HepG2 (cell line): ENCODE measurements around the gene LYPLA2. TPM values are rescaled to one million over a fixed set of nuclear protein-coding genes. Genes with fewer than 3 reads are reported as not detected.

ENCODE experiments used
- CEBPZ ChIP-seq: IDR thresholded peaks from 2 replicates; pipeline ENCODE4 v1.6.1; 2012; ENCODE audit warnings: low read length, improper control_type of control experiment
- CREB1 ChIP-seq, 2 experiments: fragments of 450-650 bp in 1 of 2; IDR thresholded peaks; 2 replicates each; pipeline ENCODE4 v1.6.1; 2016 to 2017; ENCODE audit warnings: control low read depth in 1 of 2, mild to moderate bottlenecking in 1 of 2, missing compliant biosample characterization in 1 of 2, missing genetic modification characterization in 1 of 2
- CTCF ChIP-seq: sonication (generic); formaldehyde crosslinking; IDR thresholded peaks from 2 replicates; pipeline ENCODE4 v1.5.0; 2020; ENCODE audit warnings: mild to moderate bottlenecking, missing genetic modification reagents, moderate library complexity
- FOXC1 ChIP-seq: sonication (generic); formaldehyde crosslinking; IDR thresholded peaks from 2 replicates; pipeline ENCODE4 v1.8.0; 2022; ENCODE audit warnings: mild to moderate bottlenecking, missing genetic modification reagents, borderline replicate concordance
- GABPA ChIP-seq, 2 experiments: IDR thresholded peaks; 2 replicates each; pipeline ENCODE4 v1.6.1; 2011 to 2016; ENCODE audit warnings: low read depth in 2 of 2, low read length in 1 of 2, missing biosample characterization in 1 of 2, missing genetic modification characterization in 1 of 2
- HDAC2 ChIP-seq: sonication (generic); formaldehyde crosslinking; IDR thresholded peaks from 2 replicates; pipeline ENCODE4 v1.4.0; 2020; ENCODE audit warnings: missing genetic modification reagents
- ISL2 ChIP-seq: sonication (generic); formaldehyde crosslinking; IDR thresholded peaks from 2 replicates; pipeline ENCODE4 v1.5.0; 2020; ENCODE audit warnings: missing genetic modification reagents
- KDM3A ChIP-seq: IDR thresholded peaks from 2 replicates; pipeline ENCODE4 v1.6.1; 2018; ENCODE audit warnings: low read depth, missing compliant biosample characterization
- KDM6A ChIP-seq: IDR thresholded peaks from 2 replicates; pipeline ENCODE4 v1.6.1; 2016; ENCODE audit warnings: low read depth
- NFYB ChIP-seq: sonication (generic); formaldehyde crosslinking; IDR thresholded peaks from 2 replicates; pipeline ENCODE4 v1.4.0; 2020; ENCODE audit warnings: missing genetic modification reagents
- PHF21A ChIP-seq: sonication (generic); formaldehyde crosslinking; IDR thresholded peaks from 2 replicates; pipeline ENCODE4 v1.5.0; 2020; ENCODE audit warnings: mild to moderate bottlenecking, missing genetic modification reagents
- RCOR2 ChIP-seq: IDR thresholded peaks from 2 replicates; pipeline ENCODE4 v1.6.1; 2016; ENCODE audit warnings: missing biosample characterization, missing genetic modification reagents
- SMC3 ChIP-seq: IDR thresholded peaks from 2 replicates; pipeline ENCODE4 v1.6.1; 2011; ENCODE audit warnings: low read length, improper control_type of control experiment
- SRSF1 ChIP-seq: fragments of 200-400 bp; formaldehyde crosslinking; optimal IDR thresholded peaks from 2 replicates; pipeline ENCODE3; 2017; ENCODE audit warnings: mild to moderate bottlenecking, low read depth, low read length, moderate library complexity
- SRSF4 ChIP-seq: fragments of 200-400 bp; formaldehyde crosslinking; IDR thresholded peaks from one replicate; pipeline ENCODE4 v1.6.1; 2018; ENCODE audit warnings: mild to moderate bottlenecking, low read depth, low read length, moderate library complexity; ENCODE audit not compliant: poor library complexity, severe bottlenecking
- ZFP62 ChIP-seq: sonication (generic); formaldehyde crosslinking; IDR thresholded peaks from 2 replicates; pipeline ENCODE4 v1.4.0; 2020; ENCODE audit warnings: missing genetic modification reagents
- ZFP90 ChIP-seq: sonication (generic); formaldehyde crosslinking; IDR thresholded peaks from 2 replicates; pipeline ENCODE4 v1.8.0; 2022; ENCODE audit warnings: missing genetic modification reagents, mild to moderate bottlenecking, inconsistent platforms, borderline replicate concordance
- ZMYM4 ChIP-seq: sonication (generic); formaldehyde crosslinking; IDR thresholded peaks from 2 replicates; pipeline ENCODE4 v1.8.1; 2023; ENCODE audit warnings: mild to moderate bottlenecking, missing genetic modification reagents
- ZNF180 ChIP-seq: sonication (generic); formaldehyde crosslinking; IDR thresholded peaks from 2 replicates; pipeline ENCODE4 v1.4.0; 2020; ENCODE audit warnings: low read depth, missing genetic modification reagents, borderline replicate concordance
- ZNF205 ChIP-seq: IDR thresholded peaks from 2 replicates; pipeline ENCODE4 v1.6.1; 2018; ENCODE audit warnings: missing biosample characterization, missing genetic modification reagents
- ZNF331 ChIP-seq: sonication (generic); formaldehyde crosslinking; IDR thresholded peaks from 2 replicates; pipeline ENCODE4 v1.4.0; 2020; ENCODE audit warnings: missing genetic modification reagents
- ZNF446 ChIP-seq: sonication (generic); formaldehyde crosslinking; IDR thresholded peaks from 2 replicates; pipeline ENCODE4 v1.5.0; 2020; ENCODE audit warnings: mild to moderate bottlenecking, missing genetic modification reagents
- ZNF773 ChIP-seq: sonication (generic); formaldehyde crosslinking; IDR thresholded peaks from 2 replicates; pipeline ENCODE4 v1.4.0; 2020; ENCODE audit warnings: missing genetic modification reagents, borderline replicate concordance
- ZNF816 ChIP-seq: sonication (generic); formaldehyde crosslinking; IDR thresholded peaks from 2 replicates; pipeline ENCODE4 v1.8.0; 2022; ENCODE audit warnings: missing genetic modification reagents, mild to moderate bottlenecking, borderline replicate concordance
- polyA plus RNA-seq, 8 experiments: library from polyadenylated mRNA; depleted of rRNA in 3 of 8; stranded (reverse) in 7 of 8; unstranded in 1 of 8; fragments of >200 nt; fragmentation: Illumina TruSeq in 4 of 8; extraction: Trizol in 4 of 8; gene quantifications; 2 replicates each; pipeline versions ENCODE4 v1.2.1 to v1.2.3, GENCODE V29; 2011 to 2016; ENCODE audit warnings: low read depth in 4 of 8, missing spikeins in 1 of 8, mixed read lengths in 1 of 8; ENCODE audit not compliant: insufficient read depth in 1 of 8
- total RNA-seq, 5 experiments: library from RNA; depleted of rRNA; stranded (reverse); fragments of >200 nt; fragmentation: Illumina TruSeq; extraction: Trizol; gene quantifications; 2 replicates each; pipeline ENCODE4 v1.2.3, GENCODE V29; 2016; ENCODE audit warnings: low read depth in 1 of 5
- TF ChIP-seq, protein P1 (sequence below): sonication (generic); formaldehyde crosslinking; IDR thresholded peaks from 2 replicates; pipeline ENCODE4 v1.5.1; 2020; ENCODE audit warnings: missing genetic modification reagents, mild to moderate bottlenecking, borderline replicate concordance

Gene LYPLA2
- total and polyA plus RNA-seq, 2 of the 13 experiments (the other 11 are each of a cell fraction or from before 2014, with no cell fraction given) = 72.1 to 73.2 TPM

DNA sequence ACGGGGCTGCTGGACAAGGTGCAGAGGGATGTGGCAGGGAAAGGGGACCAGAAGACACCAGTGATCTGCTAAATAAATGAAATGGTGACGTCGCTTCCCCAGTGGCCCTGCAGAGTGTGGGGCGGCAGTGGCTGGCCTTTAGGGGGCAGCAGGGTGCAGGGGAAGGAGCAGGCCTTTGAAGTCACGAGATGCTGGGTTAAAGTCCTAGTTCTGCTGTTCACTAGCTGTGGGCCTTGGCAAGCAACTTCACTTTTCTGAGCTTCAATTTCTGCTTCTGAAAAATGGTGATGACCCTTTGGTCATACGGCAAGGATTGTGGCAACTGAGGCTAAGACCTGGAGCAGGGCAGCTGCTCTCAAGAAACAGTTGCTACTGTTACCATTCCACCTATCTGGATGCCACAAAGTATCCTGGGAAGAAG is 18.8 kb downstream of the LYPLA2 start (continued):
- no peak for TF ChIP-seq CEBPZ
- no peak for TF ChIP-seq ZFP62 (CRISPR knock-in tag)
- no peak for TF ChIP-seq FOXC1
- TF ChIP-seq PHF21A (CRISPR knock-in tag) = no peak
- peak; percentile 94 for TF ChIP-seq CTCF
- TF ChIP-seq SRSF4 = no peak
- TF ChIP-seq ZMYM4 (CRISPR knock-in tag) = peak; percentile 48; the same call in 1 of the 2 replicates
- TF ChIP-seq CREB1 (IDR thresholded peaks at IDR 0.05) = peak; percentile 68
- peak; percentile 67; the same call in 1 of the 2 replicates for TF ChIP-seq CREB1 (CRISPR knock-in tag; IDR thresholded peaks at IDR 0.05)
- no peak for TF ChIP-seq ZNF446 (CRISPR knock-in tag)
- TF ChIP-seq NFYB (CRISPR knock-in tag) = no peak
- TF ChIP-seq ZFP90 = no peak
- no peak for TF ChIP-seq GABPA (IDR thresholded peaks at IDR 0.05; ENCODE audit: low read depth, low read length)
- TF ChIP-seq GABPA (CRISPR knock-in tag; IDR thresholded peaks at IDR 0.05; ENCODE audit: low read depth) = no peak
- no peak for TF ChIP-seq ZNF205
- TF ChIP-seq ZNF816 = no peak
- no peak for TF ChIP-seq ZNF773
- no peak for TF ChIP-seq SRSF1
- TF ChIP-seq HDAC2 (CRISPR knock-in tag) = peak; percentile 25; the same call in 1 of the 2 replicates
- TF ChIP-seq SMC3 = peak; percentile 51
- peak; percentile 81 for TF ChIP-seq KDM3A (CRISPR knock-in tag)
- TF ChIP-seq ZNF180 (CRISPR knock-in tag) = no peak
- TF ChIP-seq RCOR2 (CRISPR knock-in tag) = no peak
- TF ChIP-seq ISL2 (CRISPR knock-in tag) = no peak
- TF ChIP-seq ZNF331 (CRISPR knock-in tag) = peak; percentile 19; the same call in 1 of the 2 replicates
- TF ChIP-seq, protein P1, sequence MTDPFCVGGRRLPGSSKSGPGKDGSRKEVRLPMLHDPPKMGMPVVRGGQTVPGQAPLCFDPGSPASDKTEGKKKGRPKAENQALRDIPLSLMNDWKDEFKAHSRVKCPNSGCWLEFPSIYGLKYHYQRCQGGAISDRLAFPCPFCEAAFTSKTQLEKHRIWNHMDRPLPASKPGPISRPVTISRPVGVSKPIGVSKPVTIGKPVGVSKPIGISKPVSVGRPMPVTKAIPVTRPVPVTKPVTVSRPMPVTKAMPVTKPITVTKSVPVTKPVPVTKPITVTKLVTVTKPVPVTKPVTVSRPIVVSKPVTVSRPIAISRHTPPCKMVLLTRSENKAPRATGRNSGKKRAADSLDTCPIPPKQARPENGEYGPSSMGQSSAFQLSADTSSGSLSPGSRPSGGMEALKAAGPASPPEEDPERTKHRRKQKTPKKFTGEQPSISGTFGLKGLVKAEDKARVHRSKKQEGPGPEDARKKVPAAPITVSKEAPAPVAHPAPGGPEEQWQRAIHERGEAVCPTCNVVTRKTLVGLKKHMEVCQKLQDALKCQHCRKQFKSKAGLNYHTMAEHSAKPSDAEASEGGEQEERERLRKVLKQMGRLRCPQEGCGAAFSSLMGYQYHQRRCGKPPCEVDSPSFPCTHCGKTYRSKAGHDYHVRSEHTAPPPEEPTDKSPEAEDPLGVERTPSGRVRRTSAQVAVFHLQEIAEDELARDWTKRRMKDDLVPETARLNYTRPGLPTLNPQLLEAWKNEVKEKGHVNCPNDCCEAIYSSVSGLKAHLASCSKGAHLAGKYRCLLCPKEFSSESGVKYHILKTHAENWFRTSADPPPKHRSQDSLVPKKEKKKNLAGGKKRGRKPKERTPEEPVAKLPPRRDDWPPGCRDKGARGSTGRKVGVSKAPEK = no peak
- no peak for TF ChIP-seq KDM6A (CRISPR knock-in tag)
